ENCODE results near the gene FHAD1.

The FHAD1 gene

DNA sequence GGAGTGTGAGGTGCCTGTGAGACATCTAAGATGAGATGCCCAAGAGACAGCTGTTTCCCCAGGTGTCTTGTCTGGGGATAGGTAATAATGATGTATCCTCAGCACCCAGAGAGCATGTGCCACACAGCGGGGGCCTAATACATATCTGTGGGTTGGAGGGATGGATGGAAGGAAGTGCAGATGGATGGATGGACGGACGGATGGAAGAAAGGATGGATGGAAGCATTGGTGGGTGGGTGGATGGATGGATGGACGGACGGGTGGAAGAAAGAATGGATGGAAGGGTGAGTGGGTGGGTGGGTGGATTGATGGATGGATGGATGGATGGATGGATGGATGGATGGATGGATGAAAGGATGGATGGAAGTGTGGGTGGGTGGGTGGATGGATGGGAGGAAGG is 84.2 kb downstream of the FHAD1 start:
- Histone ChIP-seq H3K4me3 (ENCODE audit: low read depth, low read length) (no peak overlapping the region), H3K4me1 (ENCODE audit: control insufficient read depth, insufficient read depth, low read length) (no peaks in the 10 kb centered on the region; the same call in 1 of the 2 replicates), H3K27me3 (ENCODE audit: control insufficient read depth, insufficient read depth, low read length) (no peaks in the 10 kb centered on the region), H3K27ac (ENCODE audit: low read depth, low read length) (no peak overlapping the region), H3K9me3 (ENCODE audit: control insufficient read depth, insufficient read depth, low read depth, low read length) (no peaks in the 10 kb centered on the region), H3K36me3 (ENCODE audit: control insufficient read depth, insufficient read depth, low read length) (no peaks in the 10 kb centered on the region), H3K9ac (ENCODE audit: low read length) (no peak overlapping the region)

DNA sequence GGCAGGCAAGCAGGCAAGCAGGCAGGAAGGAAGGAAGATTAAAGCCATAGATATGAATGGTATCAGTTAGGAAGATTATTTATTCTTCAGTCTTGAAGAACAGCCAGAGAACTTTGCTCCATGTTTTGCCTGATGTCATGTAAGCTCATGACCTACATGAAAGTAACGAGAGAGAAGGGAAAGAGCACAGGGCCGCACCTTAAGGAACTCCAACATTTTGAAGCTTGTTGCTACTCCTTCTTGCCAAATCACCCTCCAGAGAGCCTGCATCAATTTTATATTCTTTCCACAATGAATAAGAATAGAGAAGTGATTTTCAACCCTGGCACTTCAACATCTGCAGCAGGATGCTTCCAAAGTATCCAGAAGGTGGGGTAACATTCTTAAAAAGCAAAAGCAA is 84.7 kb downstream of the FHAD1 start:
- Histone ChIP-seq H3K27ac (ENCODE audit: low read depth, low read length) (no peak overlapping the region), H3K4me3 (ENCODE audit: low read depth, low read length) (no peak overlapping the region), H3K9me3 (ENCODE audit: control insufficient read depth, insufficient read depth, low read depth, low read length) (no peaks in the 10 kb centered on the region), H3K9ac (ENCODE audit: low read length) (no peak overlapping the region), H3K27me3 (ENCODE audit: control insufficient read depth, insufficient read depth, low read length) (no peaks in the 10 kb centered on the region), H3K4me1 (ENCODE audit: control insufficient read depth, insufficient read depth, low read length) (no peaks in the 10 kb centered on the region; the same call in 1 of the 2 replicates), H3K36me3 (ENCODE audit: control insufficient read depth, insufficient read depth, low read length) (no peaks in the 10 kb centered on the region)

DNA sequence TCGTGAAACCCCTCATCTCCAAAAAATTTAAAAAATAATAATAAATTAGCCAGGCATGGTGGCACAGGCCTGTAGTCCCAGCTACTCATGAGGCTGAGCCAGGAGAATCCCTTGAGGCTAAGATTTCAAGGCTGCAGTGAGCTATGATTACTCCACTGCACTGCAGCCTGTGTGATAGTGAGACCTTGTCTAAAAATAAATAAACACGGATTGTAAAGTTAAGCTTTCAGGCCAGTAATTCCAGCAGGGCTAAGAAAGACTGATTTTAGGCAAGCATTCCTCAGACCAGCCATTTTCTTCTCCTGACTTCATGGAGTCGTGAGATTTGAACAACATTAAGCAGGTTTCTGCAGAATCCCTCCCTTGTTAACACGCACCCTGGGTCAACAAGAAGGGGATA is 85.5 kb downstream of the FHAD1 start:
- H3K27ac ChIP-seq (ENCODE audit: low read depth, low read length) = no peak overlapping the region
- H3K27me3 ChIP-seq (ENCODE audit: control insufficient read depth, insufficient read depth, low read length) = no peaks in the 10 kb centered on the region
- H3K9ac ChIP-seq (ENCODE audit: low read length) = no peak overlapping the region
- no peaks in the 10 kb centered on the region for H3K36me3 ChIP-seq (ENCODE audit: control insufficient read depth, insufficient read depth, low read length)
- no peak overlapping the region for H3K4me3 ChIP-seq (ENCODE audit: low read depth, low read length)
- H3K4me1 ChIP-seq (ENCODE audit: control insufficient read depth, insufficient read depth, low read length) = no peaks in the 10 kb centered on the region; the same call in 1 of the 2 replicates
- H3K9me3 ChIP-seq (ENCODE audit: control insufficient read depth, insufficient read depth, low read depth, low read length) = no peaks in the 10 kb centered on the region

DNA sequence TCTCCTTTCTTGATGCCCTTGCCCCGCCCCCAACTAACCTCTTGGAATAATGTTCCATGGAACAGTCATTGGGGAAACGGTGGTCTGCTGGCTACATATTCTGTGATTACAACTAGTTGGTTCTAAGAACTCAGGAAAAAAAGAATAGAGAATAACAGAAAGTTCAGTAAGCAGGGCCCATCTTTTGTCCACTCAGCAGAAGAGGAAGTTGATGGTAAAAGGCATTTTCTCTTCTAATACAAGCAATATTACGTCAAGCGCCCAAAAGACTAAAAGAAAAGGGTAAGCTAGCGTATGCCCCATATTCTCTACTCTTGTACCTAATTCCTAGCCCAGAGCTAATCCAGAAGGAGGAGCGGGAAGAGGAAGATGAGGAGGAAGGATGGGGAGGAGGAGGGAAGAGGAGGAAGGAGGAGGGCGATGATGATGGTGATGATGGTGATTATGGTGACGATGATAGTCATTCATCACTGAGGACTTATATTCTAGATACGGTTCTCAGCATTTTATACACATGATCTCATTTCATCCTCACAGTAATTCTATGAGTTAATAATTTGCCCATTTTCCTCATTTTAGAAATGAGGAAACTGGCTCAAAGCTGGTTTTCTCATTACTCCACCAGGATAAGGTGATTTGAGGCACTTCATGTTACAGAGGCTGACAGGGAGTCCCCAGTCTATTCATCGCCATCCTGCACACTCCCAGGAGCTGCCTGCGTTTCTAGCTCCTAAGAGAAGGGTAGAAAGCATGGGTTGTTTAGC is 86.1 kb downstream of the FHAD1 start:
- Histone ChIP-seq H3K27ac (ENCODE audit: low read depth, low read length) (no peak overlapping the region), H3K27me3 (ENCODE audit: control insufficient read depth, insufficient read depth, low read length) (no peaks in the 10 kb centered on the region)

DNA sequence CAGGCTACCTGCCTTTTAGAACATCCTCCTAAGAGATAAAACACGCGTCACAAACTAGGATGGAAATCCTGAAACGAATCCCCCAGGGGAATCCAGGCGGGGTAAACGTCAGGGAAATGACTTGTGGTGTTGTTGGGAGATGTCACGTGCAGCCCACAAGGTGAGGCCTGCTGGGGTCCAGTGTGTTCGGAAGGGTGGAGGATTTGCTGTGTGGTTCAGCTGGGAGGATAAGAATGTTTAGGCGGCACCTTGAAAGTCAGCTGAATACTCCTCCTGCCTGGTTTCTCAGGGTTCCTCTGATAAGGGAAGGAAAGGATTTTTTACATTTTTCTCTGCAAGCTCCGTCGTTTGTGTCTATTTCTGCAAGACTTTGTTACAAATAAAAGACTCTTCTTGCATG is 88.0 kb downstream of the FHAD1 start:
- Histone ChIP-seq H3K4me1 (ENCODE audit: control insufficient read depth, insufficient read depth, low read length) (peaks cover 3% of the 10 kb centered on the region; the same call in 1 of the 2 replicates), H3K4me3 (ENCODE audit: low read depth, low read length) (no peak overlapping the region), H3K9ac (ENCODE audit: low read length) (no peak overlapping the region), H3K27ac (ENCODE audit: low read depth, low read length) (no peak overlapping the region), H3K27me3 (ENCODE audit: control insufficient read depth, insufficient read depth, low read length) (no peaks in the 10 kb centered on the region), H3K9me3 (ENCODE audit: control insufficient read depth, insufficient read depth, low read depth, low read length) (peaks cover 9% of the 10 kb centered on the region; the same call in 1 of the 2 replicates), H3K36me3 (ENCODE audit: control insufficient read depth, insufficient read depth, low read length) (no peaks in the 10 kb centered on the region)

More for the DNA sequence above, 86.1 kb downstream of the FHAD1 start:
- H3K4me3 ChIP-seq (ENCODE audit: low read depth, low read length) = no peak overlapping the region
- peaks cover 3% of the 10 kb centered on the region; the same call in 1 of the 2 replicates for H3K4me1 ChIP-seq (ENCODE audit: control insufficient read depth, insufficient read depth, low read length)
- H3K9me3 ChIP-seq (ENCODE audit: control insufficient read depth, insufficient read depth, low read depth, low read length) = peaks cover 1% of the 10 kb centered on the region; the same call in 1 of the 2 replicates
- no peak overlapping the region for H3K9ac ChIP-seq (ENCODE audit: low read length)
- H3K36me3 ChIP-seq (ENCODE audit: control insufficient read depth, insufficient read depth, low read length) = no peaks in the 10 kb centered on the region

DNA sequence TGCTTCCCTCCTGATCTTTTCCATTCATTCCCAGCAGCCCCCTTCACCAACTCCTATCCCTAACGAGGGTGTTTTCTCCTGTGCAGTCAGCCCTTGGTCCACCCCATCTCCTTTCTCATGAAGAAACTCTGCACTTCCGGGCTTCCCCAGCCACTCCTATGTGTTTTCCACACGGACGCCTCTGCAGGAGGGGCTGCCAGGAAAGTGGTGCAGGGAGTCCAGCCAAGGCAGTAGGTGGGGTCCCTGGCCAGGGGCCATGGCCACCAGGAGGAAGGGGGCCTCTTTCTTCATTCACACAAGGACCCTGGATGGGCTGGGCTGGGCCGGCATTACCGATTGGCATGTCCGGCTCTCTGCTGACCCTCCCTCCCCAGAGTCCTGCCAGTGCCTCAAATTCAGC is 89.8 kb downstream of the FHAD1 start:
- Histone ChIP-seq H3K4me1 (ENCODE audit: control insufficient read depth, insufficient read depth, low read length) (peaks cover 3% of the 10 kb centered on the region; the same call in 1 of the 2 replicates), H3K27me3 (ENCODE audit: control insufficient read depth, insufficient read depth, low read length) (no peaks in the 10 kb centered on the region)

DNA sequence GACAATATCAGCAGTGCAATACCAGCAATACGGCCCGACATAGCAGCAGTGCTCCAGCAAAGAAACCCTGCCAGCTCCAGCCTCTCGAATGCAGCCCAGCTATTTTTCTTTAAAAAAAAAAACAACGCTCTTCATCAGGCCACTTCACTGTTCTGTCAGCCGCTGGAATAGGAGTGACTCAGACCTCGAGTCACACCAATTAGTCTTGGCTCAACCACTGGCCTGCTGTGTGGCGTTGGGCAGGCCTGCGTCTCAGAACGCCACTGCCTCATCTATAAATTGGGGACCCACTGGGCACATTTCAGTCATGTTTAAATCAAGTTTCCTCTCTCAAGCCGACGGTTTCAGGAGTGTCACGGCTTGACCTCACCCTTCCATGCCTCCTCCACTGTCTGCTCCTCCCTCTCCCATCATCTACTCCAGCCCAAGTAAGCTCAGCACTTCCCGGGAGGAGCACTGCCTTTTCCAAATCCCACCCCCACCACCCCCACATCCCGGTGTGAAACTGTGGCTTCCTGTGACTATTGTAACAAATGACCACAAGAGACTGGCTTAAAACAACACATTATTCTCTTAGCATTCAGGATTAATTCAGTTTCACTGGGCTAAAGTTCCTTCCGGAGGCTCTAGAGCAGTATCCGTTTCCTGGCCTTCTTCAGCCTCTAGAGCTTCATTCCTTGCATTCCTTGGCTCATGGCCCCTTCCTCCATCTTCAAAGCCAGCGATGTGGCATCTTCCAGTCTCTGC is 90.8 kb downstream of the FHAD1 start:
- H3K9ac ChIP-seq (ENCODE audit: low read length) = no peak overlapping the region
- H3K27ac ChIP-seq (ENCODE audit: low read depth, low read length) = no peak overlapping the region
- no peaks in the 10 kb centered on the region for H3K27me3 ChIP-seq (ENCODE audit: control insufficient read depth, insufficient read depth, low read length)
- peaks cover 3% of the 10 kb centered on the region; the same call in 1 of the 2 replicates for H3K4me1 ChIP-seq (ENCODE audit: control insufficient read depth, insufficient read depth, low read length)
- no peak overlapping the region for H3K4me3 ChIP-seq (ENCODE audit: low read depth, low read length)
- H3K36me3 ChIP-seq (ENCODE audit: control insufficient read depth, insufficient read depth, low read length) = no peaks in the 10 kb centered on the region
- peaks cover 9% of the 10 kb centered on the region; the same call in 1 of the 2 replicates for H3K9me3 ChIP-seq (ENCODE audit: control insufficient read depth, insufficient read depth, low read depth, low read length)

More for the DNA sequence above, 89.8 kb downstream of the FHAD1 start:
- H3K9me3 ChIP-seq (ENCODE audit: control insufficient read depth, insufficient read depth, low read depth, low read length) = peaks cover 9% of the 10 kb centered on the region; the same call in 1 of the 2 replicates
- no peaks in the 10 kb centered on the region for H3K36me3 ChIP-seq (ENCODE audit: control insufficient read depth, insufficient read depth, low read length)
- H3K27ac ChIP-seq (ENCODE audit: low read depth, low read length) = no peak overlapping the region
- H3K9ac ChIP-seq (ENCODE audit: low read length) = no peak overlapping the region
- no peak overlapping the region for H3K4me3 ChIP-seq (ENCODE audit: low read depth, low read length)

DNA sequence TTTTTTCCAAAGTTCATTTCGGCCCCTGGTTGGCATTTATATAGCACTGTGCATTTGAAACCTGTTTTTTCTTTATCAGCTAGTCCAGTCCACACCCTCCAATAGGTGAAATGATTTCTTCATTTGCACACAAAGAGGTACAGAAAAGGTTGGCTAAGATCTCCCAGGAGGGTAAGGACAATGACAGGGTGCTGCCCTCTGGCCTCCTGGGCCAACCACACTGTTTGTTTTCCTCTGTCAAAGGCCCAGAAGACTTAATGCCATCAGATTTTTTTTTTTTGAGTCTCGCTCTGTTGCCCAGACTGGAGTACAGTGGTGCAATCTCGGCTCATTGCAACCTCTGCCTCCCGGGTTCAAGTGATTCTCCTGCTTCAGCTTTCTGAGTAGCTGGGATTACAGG is 92.5 kb downstream of the FHAD1 start:
- Histone ChIP-seq H3K27ac (ENCODE audit: low read depth, low read length) (no peak overlapping the region), H3K27me3 (ENCODE audit: control insufficient read depth, insufficient read depth, low read length) (no peaks in the 10 kb centered on the region; the same call in 1 of the 2 replicates), H3K4me1 (ENCODE audit: control insufficient read depth, insufficient read depth, low read length) (peaks cover 3% of the 10 kb centered on the region; the same call in 1 of the 2 replicates), H3K9ac (ENCODE audit: low read length) (no peak overlapping the region), H3K36me3 (ENCODE audit: control insufficient read depth, insufficient read depth, low read length) (no peaks in the 10 kb centered on the region), H3K9me3 (ENCODE audit: control insufficient read depth, insufficient read depth, low read depth, low read length) (peaks cover 9% of the 10 kb centered on the region; the same call in 1 of the 2 replicates), H3K4me3 (ENCODE audit: low read depth, low read length) (no peak overlapping the region)

DNA sequence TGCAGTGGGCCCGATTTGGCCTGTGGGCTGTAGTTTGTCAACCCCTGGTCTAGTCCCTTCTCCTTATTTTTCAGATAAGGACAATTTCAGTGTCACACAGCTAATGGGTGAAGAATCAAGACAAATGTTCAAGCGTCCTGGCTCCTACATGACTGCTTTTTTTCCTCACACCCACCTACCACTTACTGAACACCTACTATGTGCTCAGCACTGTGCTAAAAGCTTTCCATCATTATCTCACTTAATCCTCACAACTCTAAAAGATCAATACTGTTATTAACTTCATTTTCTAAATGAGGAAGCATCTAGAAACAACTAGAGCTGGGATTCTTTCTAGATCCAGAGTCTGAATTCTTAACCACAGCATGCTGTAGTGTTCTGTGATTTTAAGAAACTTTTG is 94.2 kb downstream of the FHAD1 start:
- Histone ChIP-seq H3K4me3 (ENCODE audit: low read depth, low read length) (no peak overlapping the region), H3K9ac (ENCODE audit: low read length) (no peak overlapping the region), H3K9me3 (ENCODE audit: control insufficient read depth, insufficient read depth, low read depth, low read length) (peaks cover 9% of the 10 kb centered on the region; the same call in 1 of the 2 replicates), H3K27me3 (ENCODE audit: control insufficient read depth, insufficient read depth, low read length) (no peaks in the 10 kb centered on the region; the same call in 1 of the 2 replicates), H3K4me1 (ENCODE audit: control insufficient read depth, insufficient read depth, low read length) (peaks cover 5% of the 10 kb centered on the region; the same call in 1 of the 2 replicates), H3K27ac (ENCODE audit: low read depth, low read length) (no peak overlapping the region), H3K36me3 (ENCODE audit: control insufficient read depth, insufficient read depth, low read length) (no peaks in the 10 kb centered on the region)

DNA sequence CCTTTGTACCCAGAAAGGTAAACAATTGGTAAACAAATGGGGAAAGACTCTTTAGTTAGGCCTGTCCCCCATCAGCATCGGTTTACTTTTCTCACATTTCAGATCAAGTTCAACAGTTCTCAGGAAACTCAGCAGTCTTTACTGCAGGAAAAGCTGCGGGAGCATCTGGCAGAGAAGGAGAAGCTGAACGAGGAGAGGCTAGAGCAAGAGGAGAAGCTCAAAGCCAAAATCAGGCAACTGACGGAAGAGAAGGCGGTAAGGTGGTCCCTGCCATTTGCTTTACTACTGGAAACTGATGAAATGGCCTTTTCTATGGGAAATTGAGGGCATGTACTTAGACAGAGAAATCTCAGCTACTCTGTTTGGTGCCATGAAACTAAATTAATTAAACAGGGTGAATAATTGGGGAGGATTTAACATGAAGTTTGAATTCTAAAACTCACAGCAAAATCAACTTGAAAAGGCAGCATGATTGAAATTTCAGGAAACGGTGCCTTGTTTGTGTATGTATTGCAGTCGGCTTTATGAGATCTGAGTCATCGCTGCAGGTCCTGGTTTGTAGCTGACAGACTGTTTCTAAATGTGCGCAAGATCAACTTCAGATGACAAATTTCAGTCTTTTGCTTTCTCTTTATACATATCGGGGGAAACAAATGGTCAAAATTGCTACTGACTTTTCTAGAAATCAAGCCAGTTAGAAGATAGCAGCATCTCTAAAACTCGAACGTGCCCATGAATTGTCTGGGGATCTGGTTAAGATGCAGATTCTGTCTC is 94.8 kb downstream of the FHAD1 start:
- H3K9ac ChIP-seq (ENCODE audit: low read length) = no peak overlapping the region
- peaks cover 9% of the 10 kb centered on the region; the same call in 1 of the 2 replicates for H3K9me3 ChIP-seq (ENCODE audit: control insufficient read depth, insufficient read depth, low read depth, low read length)
- H3K4me1 ChIP-seq (ENCODE audit: control insufficient read depth, insufficient read depth, low read length) = peaks cover 5% of the 10 kb centered on the region; the same call in 1 of the 2 replicates
- H3K27ac ChIP-seq (ENCODE audit: low read depth, low read length) = no peak overlapping the region
- no peaks in the 10 kb centered on the region for H3K36me3 ChIP-seq (ENCODE audit: control insufficient read depth, insufficient read depth, low read length)
- H3K27me3 ChIP-seq (ENCODE audit: control insufficient read depth, insufficient read depth, low read length) = no peaks in the 10 kb centered on the region; the same call in 1 of the 2 replicates
- no peak overlapping the region for H3K4me3 ChIP-seq (ENCODE audit: low read depth, low read length)

Data from HUES6 (cell line).